AG09319 (cell line): ENCODE measurements around the gene DMBT1.

ENCODE experiments used
- DNase-seq: peaks from one replicate; pipeline ENCODE4 v3.0.0-alpha.2; 2010; ENCODE audit warnings: low read depth; ENCODE audit errors: extremely low read depth
- TF ChIP-seq, protein P1 (sequence below): IDR thresholded peaks from 2 replicates; pipeline ENCODE4 v1.5.1; 2011; ENCODE audit warnings: low read depth, mild to moderate bottlenecking, inconsistent platforms, low read length, moderate library complexity

The DMBT1 gene

DNA sequence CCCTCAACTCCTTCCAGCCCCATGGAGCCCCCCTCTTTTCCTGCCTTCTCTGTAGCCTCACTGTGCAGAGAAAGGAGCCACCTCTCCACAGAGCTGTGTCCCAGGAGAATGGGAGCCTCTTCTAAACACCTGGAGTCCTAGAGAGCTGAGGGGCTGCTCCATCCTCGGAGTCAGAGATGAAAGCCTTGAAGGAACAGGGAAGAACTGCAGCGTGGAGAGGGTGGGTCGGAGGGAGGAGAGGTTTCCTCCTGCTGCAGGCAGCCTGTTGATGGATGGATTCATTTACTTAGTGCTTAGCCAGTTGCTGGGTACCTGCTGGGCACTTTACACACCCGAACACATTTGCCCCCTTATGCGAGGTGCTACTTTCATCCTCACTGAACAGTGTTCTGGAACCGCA lies 100.1 kb downstream of the DMBT1 start:
- TF ChIP-seq, protein P1, sequence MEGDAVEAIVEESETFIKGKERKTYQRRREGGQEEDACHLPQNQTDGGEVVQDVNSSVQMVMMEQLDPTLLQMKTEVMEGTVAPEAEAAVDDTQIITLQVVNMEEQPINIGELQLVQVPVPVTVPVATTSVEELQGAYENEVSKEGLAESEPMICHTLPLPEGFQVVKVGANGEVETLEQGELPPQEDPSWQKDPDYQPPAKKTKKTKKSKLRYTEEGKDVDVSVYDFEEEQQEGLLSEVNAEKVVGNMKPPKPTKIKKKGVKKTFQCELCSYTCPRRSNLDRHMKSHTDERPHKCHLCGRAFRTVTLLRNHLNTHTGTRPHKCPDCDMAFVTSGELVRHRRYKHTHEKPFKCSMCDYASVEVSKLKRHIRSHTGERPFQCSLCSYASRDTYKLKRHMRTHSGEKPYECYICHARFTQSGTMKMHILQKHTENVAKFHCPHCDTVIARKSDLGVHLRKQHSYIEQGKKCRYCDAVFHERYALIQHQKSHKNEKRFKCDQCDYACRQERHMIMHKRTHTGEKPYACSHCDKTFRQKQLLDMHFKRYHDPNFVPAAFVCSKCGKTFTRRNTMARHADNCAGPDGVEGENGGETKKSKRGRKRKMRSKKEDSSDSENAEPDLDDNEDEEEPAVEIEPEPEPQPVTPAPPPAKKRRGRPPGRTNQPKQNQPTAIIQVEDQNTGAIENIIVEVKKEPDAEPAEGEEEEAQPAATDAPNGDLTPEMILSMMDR = no peak
- DNase-seq = no peak

DNA sequence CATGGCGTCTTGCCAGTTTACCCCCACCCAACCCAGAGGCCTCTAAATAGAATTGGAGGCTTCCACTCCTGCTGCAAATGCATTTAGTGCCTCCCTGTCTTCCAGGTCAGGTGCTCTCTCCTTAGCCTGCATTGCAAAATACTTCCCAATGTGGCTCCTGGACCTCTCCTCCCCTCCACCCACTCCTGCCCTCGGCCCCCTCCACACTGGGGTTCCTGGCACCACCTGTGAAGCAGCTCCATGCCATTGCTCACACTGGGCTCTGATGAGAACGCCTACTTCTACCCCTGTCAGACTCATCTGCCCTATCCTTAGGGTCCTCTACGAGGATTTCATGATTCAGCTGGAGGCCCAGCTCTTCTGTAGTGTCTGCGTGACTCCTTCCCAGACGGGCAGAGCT lies 101.7 kb downstream of the DMBT1 start:
- no peak for DNase-seq
- TF ChIP-seq, protein P1 = no peak

DNA sequence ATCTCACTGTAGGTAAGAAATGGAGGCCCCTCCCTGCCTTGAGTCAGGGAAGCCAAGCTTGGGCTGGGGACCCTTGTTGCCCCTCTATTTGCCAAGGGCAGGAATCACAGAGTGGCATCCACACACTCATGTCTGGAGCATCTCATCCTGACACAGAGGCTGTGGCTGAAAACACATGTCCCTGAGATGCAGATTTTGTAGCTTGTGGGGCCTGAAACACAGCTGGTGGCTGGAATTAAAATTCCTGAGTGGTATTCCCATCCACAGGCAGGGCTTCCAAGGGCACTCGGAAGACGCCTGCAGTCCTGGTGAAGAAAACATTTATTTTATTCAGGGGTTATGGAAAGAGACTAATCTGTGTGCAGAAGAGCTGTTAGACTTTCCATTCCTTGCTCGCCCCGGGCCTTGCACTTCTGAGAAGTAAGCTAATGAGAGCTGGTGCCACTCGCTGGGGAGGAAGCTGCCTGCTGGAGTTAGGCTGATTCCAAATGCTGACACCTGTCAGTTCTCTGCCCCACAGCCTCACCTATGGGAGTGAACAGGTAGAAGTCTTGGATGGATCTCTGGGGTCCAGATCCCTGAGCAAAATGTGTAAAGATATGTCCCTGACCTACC lies 103.1 kb downstream of the DMBT1 start:
- TF ChIP-seq, protein P1 = no peak

DNA sequence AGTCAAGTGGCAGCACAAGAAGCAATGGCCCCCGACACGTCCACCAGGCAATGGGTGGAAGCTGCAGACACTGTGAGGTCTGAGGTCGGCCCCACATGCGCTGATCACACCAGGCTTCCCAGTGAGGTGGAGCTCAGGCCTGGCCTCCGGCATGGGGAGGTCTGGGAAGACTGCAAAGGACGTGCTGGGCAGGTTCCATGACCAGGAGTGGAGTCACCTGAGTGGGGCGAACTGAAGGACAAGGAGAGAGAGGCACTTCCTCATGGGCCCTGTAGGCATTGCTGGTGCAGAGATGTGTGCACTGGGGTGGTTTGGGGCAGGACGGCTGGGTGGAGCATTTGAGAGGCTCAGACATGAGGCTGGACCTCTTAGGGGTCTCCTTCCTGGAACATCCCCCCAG lies 103.9 kb downstream of the DMBT1 start:
- no peak for DNase-seq

More for the DNA sequence above, 103.1 kb downstream of the DMBT1 start:
- no peak for DNase-seq

DNA sequence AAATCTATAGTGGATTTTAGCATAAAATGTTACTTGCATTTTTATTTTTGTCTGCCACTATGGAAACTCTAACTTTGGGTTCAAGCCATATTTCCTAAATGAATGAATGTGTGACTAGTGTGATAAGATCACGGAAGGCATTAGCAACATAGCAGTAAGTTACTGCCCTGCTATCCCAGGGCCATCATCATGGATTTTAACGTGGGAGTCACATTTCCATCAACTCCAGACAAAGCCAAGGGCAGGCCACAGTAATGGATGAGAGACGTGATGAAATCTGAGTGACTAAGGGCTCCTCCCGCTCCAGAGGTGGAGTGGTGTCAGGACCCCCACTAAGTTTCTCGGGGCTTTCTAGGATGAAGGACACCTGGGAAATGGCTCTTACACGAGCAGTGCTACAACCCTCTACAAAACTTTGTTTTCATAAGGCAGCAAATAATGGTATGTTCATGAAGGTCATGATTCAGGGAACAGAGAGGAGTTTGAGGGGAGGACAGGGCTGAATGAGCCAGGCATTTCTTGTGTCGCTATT lies 104.8 kb downstream of the DMBT1 start:
- TF ChIP-seq, protein P1 = no peak
- DNase-seq = no peak

More for the DNA sequence above, 103.9 kb downstream of the DMBT1 start:
- TF ChIP-seq, protein P1 = no peak

DNA sequence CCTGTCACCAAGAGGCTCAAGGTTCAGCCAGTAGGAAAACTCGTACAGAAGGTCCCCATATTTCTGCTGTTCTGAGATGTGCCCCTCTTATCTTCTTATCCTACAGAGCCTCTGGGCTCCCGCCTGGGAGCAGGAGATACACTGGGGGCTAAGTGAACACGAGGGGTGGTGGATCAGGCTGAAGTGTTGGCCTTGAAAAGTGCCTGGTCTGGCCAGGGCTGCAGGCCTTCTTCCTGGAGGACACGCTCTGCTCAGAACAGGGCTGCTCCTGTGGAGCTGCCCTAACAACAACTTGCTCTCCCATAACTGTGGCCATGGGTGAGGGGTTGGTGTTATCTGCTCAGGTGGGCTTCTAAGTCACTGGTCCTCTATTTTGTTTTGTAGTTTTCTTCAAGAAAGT lies 105.4 kb downstream of the DMBT1 start:
- TF ChIP-seq, protein P1 = no peak
- no peak for DNase-seq

DNA sequence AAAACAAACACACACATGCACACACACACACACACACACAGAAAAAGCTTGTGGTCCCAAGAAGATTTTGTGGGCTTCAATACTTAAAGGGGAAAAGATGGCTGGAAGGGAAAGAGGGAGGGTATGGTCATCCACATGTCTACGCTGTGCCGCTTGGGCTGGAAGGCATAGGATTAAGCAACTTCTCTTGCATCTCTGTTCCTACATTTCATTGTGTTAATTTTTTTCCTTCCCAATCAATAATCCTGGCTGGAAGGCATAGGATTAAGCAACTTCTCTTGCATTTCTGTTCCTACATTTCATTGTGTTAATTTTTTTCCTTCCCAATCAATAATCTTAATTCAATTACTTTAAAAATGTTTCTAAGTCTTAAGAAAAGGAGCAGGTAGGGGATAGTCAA lies 108.5 kb downstream of the DMBT1 start:
- TF ChIP-seq, protein P1 = no peak
- no peak for DNase-seq
